GM12878 (cell line): ENCODE results near the gene PASK. TPM values are rescaled to one million over a fixed set of nuclear protein-coding genes. Genes with fewer than 3 reads are reported as not detected.

Experiments used
- BRCA1 ChIP-seq: IDR thresholded peaks from 2 replicates; pipeline ENCODE4 v1.6.1; 2011; ENCODE audit warnings: low read depth, low read length, improper control_type of control experiment
- CBFB ChIP-seq: IDR thresholded peaks from 2 replicates; pipeline ENCODE4 v1.6.1; 2016; ENCODE audit warnings: antibody characterized with exemption, low read depth
- CHD2 ChIP-seq: IDR thresholded peaks from 2 replicates; pipeline ENCODE4 v1.6.1; 2011; ENCODE audit warnings: low read depth, low read length, improper control_type of control experiment, borderline replicate concordance
- CREB1 ChIP-seq: IDR thresholded peaks from 2 replicates; pipeline ENCODE4 v1.6.1; 2012; ENCODE audit warnings: low read depth, mild to moderate bottlenecking, inconsistent platforms
- CREM ChIP-seq: IDR thresholded peaks from 2 replicates; pipeline ENCODE4 v1.6.1; 2014; ENCODE audit warnings: antibody characterized with exemption, low read depth
- FOXM1 ChIP-seq: IDR thresholded peaks from 2 replicates; pipeline ENCODE4 v1.6.1; 2012; ENCODE audit warnings: low read depth, mild to moderate bottlenecking, inconsistent platforms, low read length, moderate library complexity
- IRF4 ChIP-seq: IDR thresholded peaks from 2 replicates; pipeline ENCODE4 v1.6.1; 2011; ENCODE audit warnings: low read depth, low read length
- JUND ChIP-seq: IDR thresholded peaks from 2 replicates; pipeline ENCODE4 v1.6.1; 2012; ENCODE audit warnings: low read depth, mild to moderate bottlenecking, low read length, improper control_type of control experiment, moderate library complexity
- MEF2B ChIP-seq: fragments of 450-650 bp; IDR thresholded peaks from 2 replicates; pipeline ENCODE4 v1.6.1; 2018; ENCODE audit warnings: mild to moderate bottlenecking, moderate library complexity; ENCODE audit not compliant: partially characterized antibody, poor library complexity, severe bottlenecking
- MYB ChIP-seq: fragments of 150-350 bp; IDR thresholded peaks from 2 replicates; pipeline ENCODE4 v1.6.1; 2014; ENCODE audit warnings: mild to moderate bottlenecking, low read depth, low read length, borderline replicate concordance
- NFYA ChIP-seq: IDR thresholded peaks from 2 replicates; pipeline ENCODE4 v1.6.1; 2011; ENCODE audit warnings: low read depth, mild to moderate bottlenecking, low read length, improper control_type of control experiment, borderline replicate concordance
- NFYB ChIP-seq: IDR thresholded peaks from 2 replicates; pipeline ENCODE4 v1.6.1; 2011; ENCODE audit warnings: low read depth, mild to moderate bottlenecking, low read length, improper control_type of control experiment, moderate library complexity; ENCODE audit not compliant: insufficient read depth
- NR2C1 ChIP-seq: fragments of 450-650 bp; IDR thresholded peaks from 2 replicates; pipeline ENCODE4 v1.6.1; 2017; ENCODE audit warnings: antibody characterized with exemption, mild to moderate bottlenecking, moderate library complexity
- PML ChIP-seq: IDR thresholded peaks from 2 replicates; pipeline ENCODE4 v1.6.1; 2012; ENCODE audit warnings: low read length, inconsistent platforms
- RAD51 ChIP-seq: fragments of 450-650 bp; IDR thresholded peaks from 2 replicates; pipeline ENCODE4 v1.6.1; 2016; ENCODE audit warnings: moderate library complexity, mild to moderate bottlenecking, inconsistent platforms
- SIX5 ChIP-seq: IDR thresholded peaks from 2 replicates; pipeline ENCODE4 v1.6.1; 2011; ENCODE audit warnings: mild to moderate bottlenecking, low read depth, low read length, moderate library complexity; ENCODE audit not compliant: severe bottlenecking
- STAT3 ChIP-seq: IDR thresholded peaks from 2 replicates; pipeline ENCODE4 v1.6.1; 2011; ENCODE audit warnings: low read depth, low read length, improper control_type of control experiment
- SUZ12 ChIP-seq: fragments of 200-600 bp; sonication (generic); IDR thresholded peaks from one replicate; pipeline ENCODE4 v1.6.1; 2018; ENCODE audit warnings: antibody characterized with exemption, mild to moderate bottlenecking; ENCODE audit not compliant: unreplicated experiment
- TAF1 ChIP-seq: IDR thresholded peaks from 2 replicates; pipeline ENCODE4 v1.6.1; 2011; ENCODE audit warnings: mild to moderate bottlenecking, low read depth, low read length, borderline replicate concordance
- TCF7 ChIP-seq: IDR thresholded peaks from 2 replicates; pipeline ENCODE4 v1.6.1; 2014; ENCODE audit warnings: antibody characterized with exemption, borderline replicate concordance
- ZBED1 ChIP-seq: IDR thresholded peaks from 2 replicates; pipeline ENCODE4 v1.6.1; 2016; ENCODE audit warnings: borderline replicate concordance
- ZNF217 ChIP-seq: fragments of 450-650 bp; IDR thresholded peaks from 2 replicates; pipeline ENCODE4 v1.6.1; 2017; ENCODE audit warnings: antibody characterized with exemption, mild to moderate bottlenecking
- ZNF274 ChIP-seq: IDR thresholded peaks from one replicate; pipeline ENCODE4 v1.8.0; 2011; ENCODE audit not compliant: insufficient read length, insufficient read depth
- polyA plus RNA-seq, 11 experiments: library from polyadenylated mRNA; depleted of rRNA in 4 of 11; unstranded in 6 of 11; stranded (reverse) in 5 of 11; fragments of >200 nt; fragmentation: Nextera tagmentation in 4 of 11; fragmentation: Illumina TruSeq in 1 of 11; extraction: Ambion mirVana in 4 of 11; extraction: Trizol in 1 of 11; gene quantifications; 1 replicate in 1 of 11; 2 replicates in 10 of 11; pipeline versions ENCODE4 v1.2.1 to v1.2.3, GENCODE V29; 2011 to 2016; ENCODE audit warnings: inconsistent platforms in 2 of 11, missing spikeins in 2 of 11, low read depth in 1 of 11
- total RNA-seq, 4 experiments: library from RNA; depleted of rRNA in 3 of 4; stranded (reverse); fragments of >200 nt in 3 of 4; fragmentation: Illumina TruSeq in 1 of 4; extraction: Trizol in 1 of 4; gene quantifications; 2 replicates each; pipeline versions ENCODE4 v1.2.1 to v1.2.3, GENCODE V29; 2013 to 2021
- TF ChIP-seq, protein P1 (sequence below): fragments of 450-650 bp; IDR thresholded peaks from 2 replicates; pipeline ENCODE4 v1.6.1; 2018; ENCODE audit warnings: mild to moderate bottlenecking, low read depth, moderate library complexity; ENCODE audit not compliant: partially characterized antibody
- TF ChIP-seq, protein P2 (sequence below): fragments of 450-650 bp; formaldehyde crosslinking; IDR thresholded peaks from 2 replicates; pipeline ENCODE4 v1.4.0; 2020; ENCODE audit warnings: mild to moderate bottlenecking, moderate library complexity
- TF ChIP-seq, protein P3 (sequence below): IDR thresholded peaks from 2 replicates; pipeline ENCODE4 v1.6.1; 2011; ENCODE audit warnings: borderline replicate concordance, low read depth, mild to moderate bottlenecking, moderate library complexity, low read length; ENCODE audit not compliant: insufficient read depth, poor library complexity, severe bottlenecking

PASK gene
- total and polyA plus RNA-seq, 10 of the 15 experiments (the other 5 are each of a cell fraction or from before 2014, with no cell fraction given) = 9.6 to 62.2 (median 28.5) TPM

DNA sequence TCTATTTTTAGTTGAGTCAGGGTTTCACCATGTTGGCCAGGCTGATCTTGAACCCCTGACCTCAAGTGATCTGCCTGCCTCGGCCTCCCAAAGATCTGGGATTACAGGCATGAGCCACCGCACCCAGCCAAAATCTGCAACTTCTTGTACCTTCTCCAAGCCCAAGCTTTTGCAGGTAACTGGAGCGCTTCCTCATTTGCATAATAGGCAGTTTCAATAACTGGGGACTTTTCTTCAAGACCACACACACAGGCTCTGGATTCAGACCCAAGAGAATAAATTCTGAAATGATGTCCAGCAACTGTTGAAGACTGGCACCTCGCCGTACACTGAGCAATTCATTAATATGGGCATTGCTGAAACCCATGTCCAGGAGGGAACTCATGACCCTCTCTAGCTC lies 50.0 kb downstream of the PASK start (continued):
- no peak for TF ChIP-seq CHD2
- TF ChIP-seq PML = no peak
- no peak for TF ChIP-seq STAT3
- no peak for TF ChIP-seq FOXM1
- no peak for TF ChIP-seq IRF4
- no peak for TF ChIP-seq ZNF217
- TF ChIP-seq JUND = no peak
- TF ChIP-seq, protein P1, sequence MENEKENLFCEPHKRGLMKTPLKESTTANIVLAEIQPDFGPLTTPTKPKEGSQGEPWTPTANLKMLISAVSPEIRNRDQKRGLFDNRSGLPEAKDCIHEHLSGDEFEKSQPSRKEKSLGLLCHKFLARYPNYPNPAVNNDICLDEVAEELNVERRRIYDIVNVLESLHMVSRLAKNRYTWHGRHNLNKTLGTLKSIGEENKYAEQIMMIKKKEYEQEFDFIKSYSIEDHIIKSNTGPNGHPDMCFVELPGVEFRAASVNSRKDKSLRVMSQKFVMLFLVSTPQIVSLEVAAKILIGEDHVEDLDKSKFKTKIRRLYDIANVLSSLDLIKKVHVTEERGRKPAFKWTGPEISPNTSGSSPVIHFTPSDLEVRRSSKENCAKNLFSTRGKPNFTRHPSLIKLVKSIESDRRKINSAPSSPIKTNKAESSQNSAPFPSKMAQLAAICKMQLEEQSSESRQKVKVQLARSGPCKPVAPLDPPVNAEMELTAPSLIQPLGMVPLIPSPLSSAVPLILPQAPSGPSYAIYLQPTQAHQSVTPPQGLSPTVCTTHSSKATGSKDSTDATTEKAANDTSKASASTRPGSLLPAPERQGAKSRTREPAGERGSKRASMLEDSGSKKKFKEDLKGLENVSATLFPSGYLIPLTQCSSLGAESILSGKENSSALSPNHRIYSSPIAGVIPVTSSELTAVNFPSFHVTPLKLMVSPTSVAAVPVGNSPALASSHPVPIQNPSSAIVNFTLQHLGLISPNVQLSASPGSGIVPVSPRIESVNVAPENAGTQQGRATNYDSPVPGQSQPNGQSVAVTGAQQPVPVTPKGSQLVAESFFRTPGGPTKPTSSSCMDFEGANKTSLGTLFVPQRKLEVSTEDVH = no peak
- TF ChIP-seq TCF7 = no peak
- no peak for TF ChIP-seq CREB1
- no peak for TF ChIP-seq NFYB
- TF ChIP-seq RAD51 = no peak
- TF ChIP-seq, protein P2, sequence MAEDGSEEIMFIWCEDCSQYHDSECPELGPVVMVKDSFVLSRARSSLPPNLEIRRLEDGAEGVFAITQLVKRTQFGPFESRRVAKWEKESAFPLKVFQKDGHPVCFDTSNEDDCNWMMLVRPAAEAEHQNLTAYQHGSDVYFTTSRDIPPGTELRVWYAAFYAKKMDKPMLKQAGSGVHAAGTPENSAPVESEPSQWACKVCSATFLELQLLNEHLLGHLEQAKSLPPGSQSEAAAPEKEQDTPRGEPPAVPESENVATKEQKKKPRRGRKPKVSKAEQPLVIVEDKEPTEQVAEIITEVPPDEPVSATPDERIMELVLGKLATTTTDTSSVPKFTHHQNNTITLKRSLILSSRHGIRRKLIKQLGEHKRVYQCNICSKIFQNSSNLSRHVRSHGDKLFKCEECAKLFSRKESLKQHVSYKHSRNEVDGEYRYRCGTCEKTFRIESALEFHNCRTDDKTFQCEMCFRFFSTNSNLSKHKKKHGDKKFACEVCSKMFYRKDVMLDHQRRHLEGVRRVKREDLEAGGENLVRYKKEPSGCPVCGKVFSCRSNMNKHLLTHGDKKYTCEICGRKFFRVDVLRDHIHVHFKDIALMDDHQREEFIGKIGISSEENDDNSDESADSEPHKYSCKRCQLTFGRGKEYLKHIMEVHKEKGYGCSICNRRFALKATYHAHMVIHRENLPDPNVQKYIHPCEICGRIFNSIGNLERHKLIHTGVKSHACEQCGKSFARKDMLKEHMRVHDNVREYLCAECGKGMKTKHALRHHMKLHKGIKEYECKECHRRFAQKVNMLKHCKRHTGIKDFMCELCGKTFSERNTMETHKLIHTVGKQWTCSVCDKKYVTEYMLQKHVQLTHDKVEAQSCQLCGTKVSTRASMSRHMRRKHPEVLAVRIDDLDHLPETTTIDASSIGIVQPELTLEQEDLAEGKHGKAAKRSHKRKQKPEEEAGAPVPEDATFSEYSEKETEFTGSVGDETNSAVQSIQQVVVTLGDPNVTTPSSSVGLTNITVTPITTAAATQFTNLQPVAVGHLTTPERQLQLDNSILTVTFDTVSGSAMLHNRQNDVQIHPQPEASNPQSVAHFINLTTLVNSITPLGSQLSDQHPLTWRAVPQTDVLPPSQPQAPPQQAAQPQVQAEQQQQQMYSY (CRISPR knock-in tag) = no peak
- no peak for TF ChIP-seq NR2C1
- TF ChIP-seq NFYA = no peak
- no peak for TF ChIP-seq MEF2B
- no peak for TF ChIP-seq CREM
- TF ChIP-seq CBFB = no peak
- no peak for TF ChIP-seq BRCA1
- TF ChIP-seq SIX5 = no peak
- TF ChIP-seq ZNF274 = no peak
- no peak for TF ChIP-seq MYB
- TF ChIP-seq, protein P3, sequence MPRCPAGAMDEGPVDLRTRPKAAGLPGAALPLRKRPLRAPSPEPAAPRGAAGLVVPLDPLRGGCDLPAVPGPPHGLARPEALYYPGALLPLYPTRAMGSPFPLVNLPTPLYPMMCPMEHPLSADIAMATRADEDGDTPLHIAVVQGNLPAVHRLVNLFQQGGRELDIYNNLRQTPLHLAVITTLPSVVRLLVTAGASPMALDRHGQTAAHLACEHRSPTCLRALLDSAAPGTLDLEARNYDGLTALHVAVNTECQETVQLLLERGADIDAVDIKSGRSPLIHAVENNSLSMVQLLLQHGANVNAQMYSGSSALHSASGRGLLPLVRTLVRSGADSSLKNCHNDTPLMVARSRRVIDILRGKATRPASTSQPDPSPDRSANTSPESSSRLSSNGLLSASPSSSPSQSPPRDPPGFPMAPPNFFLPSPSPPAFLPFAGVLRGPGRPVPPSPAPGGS = no peak
- no peak for TF ChIP-seq SUZ12
- TF ChIP-seq TAF1 = 0 out of 2 replicates have a peak, but pooled peaks have one; percentile 18
- no peak for TF ChIP-seq ZBED1
